Hepatocyte (in vitro differentiated cells): ENCODE data around the gene EME2.

Experiments
- CTCF ChIP-seq: fragments of 200-600 bp; sonication (generic); IDR thresholded peaks from 2 replicates; pipeline ENCODE4 v1.5.1; 2016; ENCODE audit warnings: antibody characterized with exemption, mild to moderate bottlenecking; ENCODE audit not compliant: poor library complexity
- EZH2 ChIP-seq: fragments of 200-600 bp; sonication (generic); IDR thresholded peaks from 2 replicates; pipeline ENCODE4 v1.6.1; 2016; ENCODE audit warnings: antibody characterized with exemption, mild to moderate bottlenecking, borderline replicate concordance

GRCh38 chr16:1768767-1769401, 3.7 kb upstream of the EME2 start:
- TF ChIP-seq CTCF (no peak), EZH2 (no peak)
